BLaER1 (cell line): ENCODE measurements around the gene NBL1.

Experiments
- H3K27ac ChIP-seq: shearing (Covaris generic); formaldehyde crosslinking; 2 replicates; pipeline ENCODE4 v1.8.1; 2022
- H3K27me3 ChIP-seq: shearing (Covaris generic); formaldehyde crosslinking; 2 replicates; pipeline ENCODE4 v1.8.1; 2022
- H3K36me3 ChIP-seq: shearing (Covaris generic); formaldehyde crosslinking; 2 replicates; pipeline ENCODE4 v1.8.1; 2022
- H3K4me1 ChIP-seq: shearing (Covaris generic); formaldehyde crosslinking; 2 replicates; pipeline ENCODE4 v1.8.1; 2022
- H3K4me2 ChIP-seq: shearing (Covaris generic); formaldehyde crosslinking; 2 replicates; pipeline ENCODE4 v1.8.1; 2022
- H3K4me3 ChIP-seq: shearing (Covaris generic); formaldehyde crosslinking; 2 replicates; pipeline ENCODE4 v1.8.1; 2022
- H3K9ac ChIP-seq: shearing (Covaris generic); formaldehyde crosslinking; 2 replicates; pipeline ENCODE4 v1.8.1; 2022
- H3K9me3 ChIP-seq: shearing (Covaris generic); formaldehyde crosslinking; 2 replicates; pipeline ENCODE4 v1.8.1; 2022
- H4K20me1 ChIP-seq: shearing (Covaris generic); formaldehyde crosslinking; 2 replicates; pipeline ENCODE4 v1.8.1; 2022
- Cebpa-rat ChIP-seq: shearing (Covaris generic); IDR thresholded peaks from 2 replicates; pipeline ENCODE4 v1.8.1; 2022

Gene NBL1

GRCh38 chr1:19608232-19608631 lies 35.9 kb upstream of the NBL1 start:
- Histone ChIP-seq H3K4me2 (no peak overlapping the region), H3K27me3 (no peaks in the 10 kb centered on the region), H4K20me1 (peaks cover 83% of the 10 kb centered on the region), H3K36me3 (peaks cover 45% of the 10 kb centered on the region), H3K4me3 (no peak overlapping the region), H3K9ac (no peak overlapping the region), H3K4me1 (peaks cover 23% of the 10 kb centered on the region), H3K9me3 (no peaks in the 10 kb centered on the region), H3K27ac (no peak overlapping the region)
- TF ChIP-seq Cebpa-rat: no peak

GRCh38 chr1:19610282-19610981 lies 33.7 kb upstream of the NBL1 start:
- peaks cover 47% of the 10 kb centered on the region for H3K36me3 ChIP-seq
- H3K4me2 ChIP-seq: no peak overlapping the region
- no peak overlapping the region for H3K4me3 ChIP-seq
- H3K9ac ChIP-seq: no peak overlapping the region
- H3K4me1 ChIP-seq: peaks cover 17% of the 10 kb centered on the region
- no peak for TF ChIP-seq Cebpa-rat
- H4K20me1 ChIP-seq: peaks cover 83% of the 10 kb centered on the region
- no peak overlapping the region for H3K27ac ChIP-seq
- no peaks in the 10 kb centered on the region for H3K27me3 ChIP-seq
- no peaks in the 10 kb centered on the region for H3K9me3 ChIP-seq

- TF ChIP-seq Cebpa-rat: no peak
- H3K4me1 ChIP-seq: no peaks in the 10 kb centered on the region
- peaks cover 82% of the 10 kb centered on the region for H4K20me1 ChIP-seq
- peaks cover 62% of the 10 kb centered on the region for H3K36me3 ChIP-seq
- no peak overlapping the region for H3K4me3 ChIP-seq
- no peak overlapping the region for H3K9ac ChIP-seq
- no peak overlapping the region for H3K27ac ChIP-seq
- H3K27me3 ChIP-seq: no peaks in the 10 kb centered on the region
- H3K9me3 ChIP-seq: no peaks in the 10 kb centered on the region
- H3K4me2 ChIP-seq: no peak overlapping the region
Observed at GRCh38 chr1:19612530-19612929, 31.6 kb upstream of the NBL1 start.

- no peak overlapping the region for H3K9ac ChIP-seq
- H3K4me3 ChIP-seq: no peak overlapping the region
- no peaks in the 10 kb centered on the region for H3K9me3 ChIP-seq
- H3K36me3 ChIP-seq: peaks cover 62% of the 10 kb centered on the region
- no peak overlapping the region for H3K4me2 ChIP-seq
- TF ChIP-seq Cebpa-rat: no peak
- H4K20me1 ChIP-seq: peaks cover 82% of the 10 kb centered on the region
- H3K27me3 ChIP-seq: no peaks in the 10 kb centered on the region
- no peaks in the 10 kb centered on the region for H3K4me1 ChIP-seq
- no peak overlapping the region for H3K27ac ChIP-seq
Observed at GRCh38 chr1:19613171-19613703, 30.9 kb upstream of the NBL1 start.

GRCh38 chr1:19615438-19615837 lies 28.7 kb upstream of the NBL1 start:
- H3K36me3 ChIP-seq: peaks cover 50% of the 10 kb centered on the region
- H3K4me3 ChIP-seq: no peak overlapping the region
- H3K4me1 ChIP-seq: no peaks in the 10 kb centered on the region
- no peak overlapping the region for H3K27ac ChIP-seq
- H3K27me3 ChIP-seq: no peaks in the 10 kb centered on the region
- no peak overlapping the region for H3K4me2 ChIP-seq
- no peaks in the 10 kb centered on the region for H3K9me3 ChIP-seq
- H4K20me1 ChIP-seq: peaks cover 82% of the 10 kb centered on the region
- TF ChIP-seq Cebpa-rat: no peak
- H3K9ac ChIP-seq: no peak overlapping the region

GRCh38 chr1:19616489-19616888 lies 27.6 kb upstream of the NBL1 start:
- TF ChIP-seq Cebpa-rat: no peak
- no peak overlapping the region for H3K27ac ChIP-seq
- H3K9ac ChIP-seq: no peak overlapping the region
- no peaks in the 10 kb centered on the region for H3K9me3 ChIP-seq
- H3K4me1 ChIP-seq: no peaks in the 10 kb centered on the region
- H3K27me3 ChIP-seq: no peaks in the 10 kb centered on the region
- peaks cover 92% of the 10 kb centered on the region for H4K20me1 ChIP-seq
- no peak overlapping the region for H3K4me3 ChIP-seq
- H3K36me3 ChIP-seq: peaks cover 46% of the 10 kb centered on the region
- H3K4me2 ChIP-seq: no peak overlapping the region

GRCh38 chr1:19617376-19617775 lies 26.7 kb upstream of the NBL1 start:
- Histone ChIP-seq H3K27me3 (no peaks in the 10 kb centered on the region), H4K20me1 (peaks cover 99% of the 10 kb centered on the region), H3K9me3 (no peaks in the 10 kb centered on the region), H3K4me2 (no peak overlapping the region), H3K4me1 (no peaks in the 10 kb centered on the region), H3K27ac (no peak overlapping the region), H3K36me3 (peaks cover 51% of the 10 kb centered on the region), H3K4me3 (no peak overlapping the region), H3K9ac (no peak overlapping the region)
- TF ChIP-seq Cebpa-rat: no peak

- H4K20me1 ChIP-seq: peaks cover 99% of the 10 kb centered on the region
- no peaks in the 10 kb centered on the region for H3K4me1 ChIP-seq
- no peak overlapping the region for H3K4me3 ChIP-seq
- no peak overlapping the region for H3K4me2 ChIP-seq
- no peaks in the 10 kb centered on the region for H3K9me3 ChIP-seq
- peaks cover 52% of the 10 kb centered on the region for H3K36me3 ChIP-seq
- H3K27me3 ChIP-seq: no peaks in the 10 kb centered on the region
- H3K9ac ChIP-seq: no peak overlapping the region
- H3K27ac ChIP-seq: no peak overlapping the region
- no peak for TF ChIP-seq Cebpa-rat
Observed at GRCh38 chr1:19618428-19618827, 25.7 kb upstream of the NBL1 start.

- H3K4me1 ChIP-seq: no peaks in the 10 kb centered on the region
- no peak for TF ChIP-seq Cebpa-rat
- no peak overlapping the region for H3K9ac ChIP-seq
- no peak overlapping the region for H3K4me2 ChIP-seq
- peaks cover 55% of the 10 kb centered on the region for H3K36me3 ChIP-seq
- H3K27ac ChIP-seq: no peak overlapping the region
- peaks cover 91% of the 10 kb centered on the region for H4K20me1 ChIP-seq
- no peak overlapping the region for H3K4me3 ChIP-seq
- H3K27me3 ChIP-seq: no peaks in the 10 kb centered on the region
- no peaks in the 10 kb centered on the region for H3K9me3 ChIP-seq
Observed at GRCh38 chr1:19619697-19620384, 24.3 kb upstream of the NBL1 start.

GRCh38 chr1:19620786-19621185 lies 23.3 kb upstream of the NBL1 start:
- Histone ChIP-seq H3K36me3 (peaks cover 55% of the 10 kb centered on the region), H3K27ac (no peak overlapping the region)

More at GRCh38 chr1:19620786-19621185, 23.3 kb upstream of the NBL1 start:
- TF ChIP-seq Cebpa-rat: no peak
- H3K4me1 ChIP-seq: no peaks in the 10 kb centered on the region
- H3K4me2 ChIP-seq: no peak overlapping the region
- H4K20me1 ChIP-seq: peaks cover 91% of the 10 kb centered on the region
- no peak overlapping the region for H3K4me3 ChIP-seq
- H3K9me3 ChIP-seq: no peaks in the 10 kb centered on the region
- H3K27me3 ChIP-seq: no peaks in the 10 kb centered on the region
- no peak overlapping the region for H3K9ac ChIP-seq
